GM08714 (cell line): ENCODE data around the gene CTBP1.

ENCODE experiments used
- H3K4me3 ChIP-seq: fragments of 200-500 bp; sonication (Bioruptor generic); 2 replicates; pipeline ENCODE4 v1.5.1; 2014; ENCODE audit warnings: mild to moderate bottlenecking, low read length, inconsistent platforms
- ZNF274 ChIP-seq: IDR thresholded peaks from 2 replicates; pipeline ENCODE4 v1.6.1; 2012; ENCODE audit warnings: mild to moderate bottlenecking, low read depth, low read length

The CTBP1 gene

GRCh38 chr4:1233641-1234308, 15.2 kb downstream of the CTBP1 start:
- TF ChIP-seq ZNF274 = no peak
- H3K4me3 ChIP-seq = no peak overlapping the region

GRCh38 chr4:1232661-1233621, 16.0 kb downstream of the CTBP1 start:
- no peak for TF ChIP-seq ZNF274
- no peak overlapping the region for H3K4me3 ChIP-seq

- no peak overlapping the region for H3K4me3 ChIP-seq
- no peak for TF ChIP-seq ZNF274
These were observed 17.1 kb downstream of the CTBP1 start for GRCh38 chr4:1231637-1232360.

- no peak overlapping the region for H3K4me3 ChIP-seq
- no peak for TF ChIP-seq ZNF274
These were observed 17.8 kb downstream of the CTBP1 start for GRCh38 chr4:1230971-1231636.

GRCh38 chr4:1230316-1230715, 18.6 kb downstream of the CTBP1 start:
- H3K4me3 ChIP-seq = no peak overlapping the region
- TF ChIP-seq ZNF274 = no peak

GRCh38 chr4:1229117-1229849, 19.6 kb downstream of the CTBP1 start:
- no peak for TF ChIP-seq ZNF274

GRCh38 chr4:1227816-1228215, 21.1 kb downstream of the CTBP1 start:
- TF ChIP-seq ZNF274 = no peak
- H3K4me3 ChIP-seq = no peak overlapping the region

More at GRCh38 chr4:1229117-1229849, 19.6 kb downstream of the CTBP1 start:
- no peak overlapping the region for H3K4me3 ChIP-seq

- no peak overlapping the region for H3K4me3 ChIP-seq
- no peak for TF ChIP-seq ZNF274
These were observed 22.3 kb downstream of the CTBP1 start for GRCh38 chr4:1226598-1226997.

GRCh38 chr4:1226144-1226481, 22.8 kb downstream of the CTBP1 start:
- H3K4me3 ChIP-seq = no peak overlapping the region
- TF ChIP-seq ZNF274 = no peak

- H3K4me3 ChIP-seq = no peak overlapping the region
- TF ChIP-seq ZNF274 = no peak
These were observed 23.4 kb downstream of the CTBP1 start for GRCh38 chr4:1225272-1226143.

GRCh38 chr4:1223841-1224809, 24.8 kb downstream of the CTBP1 start:
- H3K4me3 ChIP-seq = no peak overlapping the region
- TF ChIP-seq ZNF274 = no peak

GRCh38 chr4:1222938-1223690, 25.8 kb downstream of the CTBP1 start:
- no peak for TF ChIP-seq ZNF274
- no peak overlapping the region for H3K4me3 ChIP-seq
